A549 (cell line): Measurements from ENCODE around the gene TSPYL1. TPM values are rescaled to one million over a fixed set of nuclear protein-coding genes. Genes with fewer than 3 reads are reported as not detected.

ENCODE experiments used
- ATAC-seq, 2 experiments: fragments of 200-7000 bp in 1 of 2; fragments of >200 bp in 1 of 2; cut with Nextera tagmentation in 1 of 2; cut with Tn5 transposase in 1 of 2; 3 replicates each; pipeline versions ENCODE4 v1.8.0 to v1.9.1; 2018 to 2020; ENCODE audit warnings: mild to moderate bottlenecking in 1 of 2, moderate library complexity in 1 of 2
- CTCF ChIA-PET: fragments of 300-600 bp; sonication (Branson Sonifier 250); formaldehyde crosslinking; extraction: SDS; loops from one replicate; lab custom pipeline; 2021; ENCODE audit warnings: antibody characterized with exemption, inconsistent platforms; lab: Yijun Ruan, JAX
- POLR2A ChIA-PET: fragments of 350-600 bp; formaldehyde crosslinking; extraction: SDS; loops from one replicate; lab custom pipeline; 2021; ENCODE audit warnings: antibody characterized with exemption, inconsistent platforms; lab: Yijun Ruan, JAX
- DNase-seq, 2 experiments: peaks; one replicate each; pipeline versions ENCODE4 v3.0.0 to v3.0.0-alpha.2; 2011 to 2016; ENCODE audit warnings: low read depth in 1 of 2, low spot score in 1 of 2
- FAIRE-seq: peaks from 2 replicates; lab custom pipeline; 2011; peaks lifted over from hg19 to GRCh38; lab: Jason Lieb, UNC
- H3K27ac ChIP-seq, 2 experiments: fragments of >200 bp; sonication (Bioruptor Twin); formaldehyde crosslinking; 3 replicates each; pipeline ENCODE4 v1.5.1; 2016 to 2017
- H3K4me1 ChIP-seq: fragments of >200 bp; sonication (Bioruptor Twin); formaldehyde crosslinking; 3 replicates; pipeline ENCODE4 v1.6.1; 2016
- H3K4me2 ChIP-seq: fragments of >200 bp; sonication (Bioruptor Twin); formaldehyde crosslinking; 3 replicates; pipeline ENCODE4 v1.6.1; 2016
- H3K4me3 ChIP-seq: fragments of >200 bp; sonication (Bioruptor Twin); formaldehyde crosslinking; 3 replicates; pipeline ENCODE4 v1.5.1; 2016
- H3K9me3 ChIP-seq: fragments of >200 bp; sonication (Bioruptor Twin); formaldehyde crosslinking; 3 replicates; pipeline ENCODE4 v1.6.1; 2016
- CBX2 ChIP-seq: fragments of 200-600 bp; sonication (generic); IDR thresholded peaks from 2 replicates; pipeline ENCODE4 v1.6.1; 2016; ENCODE audit warnings: low read depth, mild to moderate bottlenecking, borderline replicate concordance
- CBX8 ChIP-seq: fragments of 200-600 bp; sonication (generic); IDR thresholded peaks from 2 replicates; pipeline ENCODE4 v1.6.1; 2016
- CEBPB ChIP-seq, 2 experiments: fragments of >200 bp in 1 of 2; sonication (Bioruptor Twin) in 1 of 2; formaldehyde crosslinking in 1 of 2; IDR thresholded peaks; 2 replicates each; pipeline ENCODE4 v1.6.1; 2012 to 2016
- CHD4 ChIP-seq: fragments of 200-600 bp; sonication (generic); IDR thresholded peaks from 2 replicates; pipeline ENCODE4 v1.6.1; 2016; ENCODE audit warnings: antibody characterized with exemption, mild to moderate bottlenecking, borderline replicate concordance
- EHF ChIP-seq: fragments of 250-450 bp; sonication (Bioruptor Pico); IDR thresholded peaks from 2 replicates; pipeline ENCODE4 v1.5.0; 2020; ENCODE audit warnings: mild to moderate bottlenecking
- EHMT2 ChIP-seq: fragments of 200-600 bp; sonication (generic); IDR thresholded peaks from 2 replicates; pipeline ENCODE4 v1.6.1; 2016; ENCODE audit warnings: antibody characterized with exemption, low read depth, mild to moderate bottlenecking, moderate library complexity
- EP300 ChIP-seq, 2 experiments: fragments of >200 bp; sonication (Bioruptor Twin); formaldehyde crosslinking; IDR thresholded peaks; 2 replicates in 1 of 2; 3 replicates in 1 of 2; pipeline ENCODE4 v1.6.1; 2016 to 2017
- FOSL2 ChIP-seq, 2 experiments: fragments of 450-650 bp in 1 of 2; fragments of >200 bp in 1 of 2; sonication (Bioruptor Twin) in 1 of 2; formaldehyde crosslinking; IDR thresholded peaks; 2 replicates each; pipeline versions ENCODE4 v1.5.0 to v1.6.1; 2016 to 2020; ENCODE audit warnings: mild to moderate bottlenecking in 1 of 2, moderate library complexity in 1 of 2
- GATA3 ChIP-seq: IDR thresholded peaks from 2 replicates; pipeline ENCODE4 v1.6.1; 2012; ENCODE audit warnings: borderline replicate concordance
- HMGXB4 ChIP-seq: fragments of 250-450 bp; sonication (Bioruptor Pico); IDR thresholded peaks from 2 replicates; pipeline ENCODE4 v1.5.0; 2021; ENCODE audit warnings: mild to moderate bottlenecking, moderate library complexity, borderline replicate concordance
- HOXB13 ChIP-seq: fragments of 250-450 bp; sonication (Bioruptor Pico); IDR thresholded peaks from 2 replicates; pipeline ENCODE4 v1.5.0; 2020; ENCODE audit warnings: low read depth, mild to moderate bottlenecking, moderate library complexity
- HOXB5 ChIP-seq: fragments of 250-450 bp; sonication (Bioruptor Pico); IDR thresholded peaks from 2 replicates; pipeline ENCODE4 v1.5.0; 2020; ENCODE audit warnings: mild to moderate bottlenecking, moderate library complexity
- JUN ChIP-seq, 2 experiments: fragments of >200 bp; sonication (Bioruptor Twin); formaldehyde crosslinking; IDR thresholded peaks; 2 replicates in 1 of 2; 3 replicates in 1 of 2; pipeline ENCODE4 v1.6.1; 2016 to 2017
- JUNB ChIP-seq: fragments of >200 bp; sonication (Bioruptor Twin); formaldehyde crosslinking; IDR thresholded peaks from 2 replicates; pipeline ENCODE4 v1.6.1; 2016
- KDM5A ChIP-seq: fragments of 200-600 bp; sonication (generic); IDR thresholded peaks from 2 replicates; pipeline ENCODE4 v1.6.1; 2016; ENCODE audit warnings: antibody characterized with exemption, mild to moderate bottlenecking
- MAZ ChIP-seq: fragments of 150-350 bp; IDR thresholded peaks from 2 replicates; pipeline ENCODE4 v1.6.1; 2014; ENCODE audit warnings: antibody characterized with exemption, low read depth, low read length, borderline replicate concordance
- MYC ChIP-seq: IDR thresholded peaks from 2 replicates; pipeline ENCODE4 v1.6.1; 2012; ENCODE audit warnings: mild to moderate bottlenecking, inconsistent platforms, low read length, improper control_type of control experiment, borderline replicate concordance
- NFE2L2 ChIP-seq: fragments of 150-350 bp; conservative IDR thresholded peaks from 2 replicates; pipeline ENCODE4 v1.6.1; 2014; ENCODE audit warnings: low read length
- NPAS2 ChIP-seq: fragments of 250-450 bp; sonication (Bioruptor Pico); IDR thresholded peaks from 2 replicates; pipeline ENCODE4 v1.8.0; 2022; ENCODE audit warnings: mild to moderate bottlenecking, moderate library complexity, borderline replicate concordance
- PBX3 ChIP-seq: IDR thresholded peaks from 2 replicates; pipeline ENCODE4 v1.6.1; 2012
- PHF8 ChIP-seq: fragments of 200-600 bp; sonication (generic); IDR thresholded peaks from 2 replicates; pipeline ENCODE4 v1.6.1; 2016; ENCODE audit warnings: low read depth, mild to moderate bottlenecking, antibody characterized with exemption, moderate library complexity, borderline replicate concordance
- POLR2AphosphoS2 ChIP-seq: conservative IDR thresholded peaks from 2 replicates; pipeline ENCODE4 v1.6.1; 2012; ENCODE audit warnings: low read length, improper control_type of control experiment, inconsistent platforms
- RARB ChIP-seq: fragments of 250-450 bp; sonication (Bioruptor Pico); IDR thresholded peaks from 2 replicates; pipeline ENCODE4 v1.8.0; 2021; ENCODE audit warnings: mild to moderate bottlenecking, moderate library complexity
- RFX5 ChIP-seq: fragments of 450-650 bp; IDR thresholded peaks from 2 replicates; pipeline ENCODE4 v1.7.1; 2014; ENCODE audit warnings: antibody characterized with exemption, mild to moderate bottlenecking, moderate library complexity
- SMC3 ChIP-seq: fragments of >200 bp; sonication (Bioruptor Twin); formaldehyde crosslinking; IDR thresholded peaks from 3 replicates; pipeline ENCODE4 v1.6.1; 2018; ENCODE audit warnings: inconsistent platforms
- WGBS: methylation state at CpG from one replicate; pipeline ENCODE4 v1.1.6; 2017; ENCODE audit errors: missing lambda C conversion rate; 5-methylcytosine and 5-hydroxymethylcytosine counted together
- polyA plus RNA-seq, 4 experiments: library from polyadenylated mRNA; depleted of rRNA in 3 of 4; stranded (reverse); fragments of >200 nt; fragmentation: RNase III in 1 of 4; extraction: RNeasy Plus Mini Kit Qiagen cat#74134 plus additional on column Dnase treatment in 1 of 4; gene quantifications; 2 replicates in 3 of 4; 3 replicates in 1 of 4; pipeline ENCODE4 v1.2.3, GENCODE V29; 2011 to 2017
- TF ChIP-seq, protein P1 (sequence below): IDR thresholded peaks from 2 replicates; pipeline ENCODE4 v1.6.1; 2012; ENCODE audit warnings: low read depth, borderline replicate concordance
- TF ChIP-seq, protein P2 (sequence below): fragments of >200 bp; sonication (Bioruptor Twin); formaldehyde crosslinking; IDR thresholded peaks from 3 replicates; pipeline ENCODE4 v1.5.1; 2016

TSPYL1 gene
- polyA plus RNA-seq, 2 of the 4 experiments (the other 2 are of a cell fraction) = 31.8 to 32.5 TPM

DNA sequence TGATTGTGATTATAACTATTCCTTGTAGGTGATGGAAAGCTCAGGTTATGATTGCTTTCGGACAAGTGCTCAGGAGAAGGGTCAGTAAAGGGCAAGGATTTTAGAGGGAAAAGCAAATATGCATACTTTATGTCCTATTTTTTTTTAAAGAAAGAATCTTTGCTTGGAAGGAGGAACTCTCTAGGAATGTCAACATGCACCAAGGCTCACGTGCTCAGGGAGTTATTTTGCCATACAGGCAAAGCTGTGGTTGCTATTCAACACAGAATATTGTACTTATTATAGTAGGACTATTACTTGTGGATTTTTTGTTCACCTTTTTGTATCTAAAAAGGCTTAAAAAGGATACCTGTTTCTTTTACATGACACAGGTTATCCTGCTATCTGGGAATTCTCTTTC, 3.0 kb upstream of the TSPYL1 start:
- 45% methylated on average over 2 of the region's 2 CpGs for WGBS
- ChIA-PET CTCF (interaction anchor here (0.8 to 1.6 kb wide), 2 partner anchors 14 to 278 kb away, joined by 3 to 4 read pairs; no protein-coding TSS in a partner anchor), POLR2A (interaction anchor here (1.0 kb wide), 1 partner anchor 289 kb away, joined by 4 read pairs; the partner anchor contains the start of gene RWDD1)
- no peak for FAIRE-seq
- TF ChIP-seq GATA3 = no peak
- TF ChIP-seq NFE2L2 = no peak
- no peak for TF ChIP-seq NPAS2 (CRISPR knock-in tag)
- no peak for TF ChIP-seq HOXB13 (CRISPR knock-in tag)
- TF ChIP-seq MAZ = no peak
- no peak for TF ChIP-seq RFX5
- TF ChIP-seq MYC = no peak
- no peak for TF ChIP-seq CHD4
- no peak for TF ChIP-seq CBX2
- no peak for TF ChIP-seq PHF8
- TF ChIP-seq, protein P1, sequence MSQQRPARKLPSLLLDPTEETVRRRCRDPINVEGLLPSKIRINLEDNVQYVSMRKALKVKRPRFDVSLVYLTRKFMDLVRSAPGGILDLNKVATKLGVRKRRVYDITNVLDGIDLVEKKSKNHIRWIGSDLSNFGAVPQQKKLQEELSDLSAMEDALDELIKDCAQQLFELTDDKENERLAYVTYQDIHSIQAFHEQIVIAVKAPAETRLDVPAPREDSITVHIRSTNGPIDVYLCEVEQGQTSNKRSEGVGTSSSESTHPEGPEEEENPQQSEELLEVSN = no peak
- Histone ChIP-seq H3K9me3 (no peaks in the 10 kb centered on the region), H3K4me2 (no peak overlapping the region), H3K27ac (no peak overlapping the region), H3K4me1 (peaks cover 16% of the 10 kb centered on the region), H3K4me3 (no peak overlapping the region)
- no peak for DNase-seq
- no peak for ATAC-seq

DNA sequence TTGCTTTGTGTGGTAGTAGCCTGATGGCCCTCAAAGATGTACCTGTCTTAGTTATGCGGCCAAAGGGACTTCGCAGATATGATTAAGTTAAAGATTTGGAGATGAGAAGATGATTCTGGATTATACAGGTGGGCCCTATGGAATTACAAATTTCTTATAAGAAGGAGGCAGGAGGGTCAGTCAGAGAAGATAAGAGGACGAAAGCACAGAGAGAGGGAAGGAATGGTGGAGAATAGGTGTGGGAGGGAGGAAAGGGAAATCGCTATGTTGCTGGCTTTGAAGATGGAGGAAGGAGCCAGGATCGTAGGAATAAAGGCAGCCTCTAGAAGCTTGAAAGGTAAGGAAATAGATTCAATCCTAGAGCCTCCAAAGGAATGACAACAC, 1.2 kb upstream of the TSPYL1 start:
- POLR2A ChIA-PET = no interaction called here
- H3K4me1 ChIP-seq = peaks cover 31% of the 10 kb centered on the region
- H3K27ac ChIP-seq = peak overlapping the region in 1 of 2 experiments; percentile 97; a peak in 2 of 6 replicates
- ATAC-seq (no peak), FAIRE-seq (no peak), DNase-seq (no peak)
- CTCF ChIA-PET = interaction anchor here (0.9 to 1.3 kb wide), 4 partner anchors 12 to 290 kb away, joined by 3 to 6 read pairs (median 4); partner anchors contain the start of genes CALHM5 and RWDD1
- H3K4me3 ChIP-seq = no peak overlapping the region
- no peak for TF ChIP-seq KDM5A
- TF ChIP-seq HOXB5 (CRISPR knock-in tag) = no peak
- no peak for TF ChIP-seq EP300 (IDR thresholded peaks at IDR 0.05)
- TF ChIP-seq JUNB = no peak
- TF ChIP-seq, protein P2, sequence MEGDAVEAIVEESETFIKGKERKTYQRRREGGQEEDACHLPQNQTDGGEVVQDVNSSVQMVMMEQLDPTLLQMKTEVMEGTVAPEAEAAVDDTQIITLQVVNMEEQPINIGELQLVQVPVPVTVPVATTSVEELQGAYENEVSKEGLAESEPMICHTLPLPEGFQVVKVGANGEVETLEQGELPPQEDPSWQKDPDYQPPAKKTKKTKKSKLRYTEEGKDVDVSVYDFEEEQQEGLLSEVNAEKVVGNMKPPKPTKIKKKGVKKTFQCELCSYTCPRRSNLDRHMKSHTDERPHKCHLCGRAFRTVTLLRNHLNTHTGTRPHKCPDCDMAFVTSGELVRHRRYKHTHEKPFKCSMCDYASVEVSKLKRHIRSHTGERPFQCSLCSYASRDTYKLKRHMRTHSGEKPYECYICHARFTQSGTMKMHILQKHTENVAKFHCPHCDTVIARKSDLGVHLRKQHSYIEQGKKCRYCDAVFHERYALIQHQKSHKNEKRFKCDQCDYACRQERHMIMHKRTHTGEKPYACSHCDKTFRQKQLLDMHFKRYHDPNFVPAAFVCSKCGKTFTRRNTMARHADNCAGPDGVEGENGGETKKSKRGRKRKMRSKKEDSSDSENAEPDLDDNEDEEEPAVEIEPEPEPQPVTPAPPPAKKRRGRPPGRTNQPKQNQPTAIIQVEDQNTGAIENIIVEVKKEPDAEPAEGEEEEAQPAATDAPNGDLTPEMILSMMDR = no peak
- no peak for TF ChIP-seq SMC3
- TF ChIP-seq EHMT2 = no peak
- no peak for TF ChIP-seq CBX8
- no peak for TF ChIP-seq CEBPB (IDR thresholded peaks at IDR 0.05)
- TF ChIP-seq HMGXB4 = no peak
- no peak for TF ChIP-seq PBX3
- no peak for TF ChIP-seq RARB (CRISPR knock-in tag)
- TF ChIP-seq CBX2 = no peak
- TF ChIP-seq JUN (IDR thresholded peaks at IDR 0.05) = no peak
- TF ChIP-seq EHF (CRISPR knock-in tag) = no peak
- no peak for TF ChIP-seq POLR2AphosphoS2
- no peak for TF ChIP-seq FOSL2 (IDR thresholded peaks at IDR 0.05)
- TF ChIP-seq FOSL2 (CRISPR knock-in tag; IDR thresholded peaks at IDR 0.05) = no peak
- WGBS = 80% methylated on average over 5 of the region's 5 CpGs
- peak overlapping the region; percentile 74 for H3K4me2 ChIP-seq
- H3K9me3 ChIP-seq = no peaks in the 10 kb centered on the region
